ENCODE measurements around the gene CFAP410. TPM values are rescaled to one million over a fixed set of nuclear protein-coding genes. Genes with fewer than 3 reads are reported as not detected.

CFAP410 gene
- total RNA-seq, 6 donors from 2014 or later = 34.4 to 85.9 (median 48.4) TPM

- peaks cover 8 to 21% (median 13%) of the 10 kb centered on the region in 4 donors for H3K4me1 ChIP-seq
- H3K27me3 ChIP-seq = no peaks in the 10 kb centered on the region
- ATAC-seq (ENCODE audit: low FRiP score in 2 of 2) (no peak), DNase-seq (peak in 1 of 2 donors; percentile 60)
- WGBS, 2 donors = 91 to 96% methylated on average over 19 to 22 of the region's 24 CpGs
- TF ChIP-seq POLR2AphosphoS5 (IDR thresholded peaks at IDR 0.05) (no peak), EP300 (IDR thresholded peaks at IDR 0.05) (no peak), POLR2A (IDR thresholded peaks at IDR 0.05) (no peak), CTCF (IDR thresholded peaks at IDR 0.05) (no peak)
- no peaks in the 10 kb centered on the region for H3K9me3 ChIP-seq
- H3K4me3 ChIP-seq = no peak overlapping the region
- H3K27ac ChIP-seq = no peak overlapping the region
- H3K36me3 ChIP-seq = peaks cover 0 to 35% (median 17%) of the 10 kb centered on the region in 4 donors
These were observed 3.7 kb downstream of the CFAP410 start for GRCh38 chr21:44335266-44336059.

- no peak for ATAC-seq (ENCODE audit: low FRiP score in 2 of 2)
- TF ChIP-seq POLR2AphosphoS5 (IDR thresholded peaks at IDR 0.05) (no peak), POLR2A (IDR thresholded peaks at IDR 0.05) (no peak), CTCF (IDR thresholded peaks at IDR 0.05) (no peak), EP300 (IDR thresholded peaks at IDR 0.05) (no peak)
- peaks cover 0 to 14% (median 6%) of the 10 kb centered on the region in 4 donors for H3K4me1 ChIP-seq
- no peak overlapping the region for H3K4me3 ChIP-seq
- no peak overlapping the region for H3K27ac ChIP-seq
- WGBS, 2 donors = 88 to 96% methylated on average over 11 to 14 of the region's 26 CpGs
- no peaks in the 10 kb centered on the region for H3K9me3 ChIP-seq
- DNase-seq = peak in 1 of 2 donors; percentile 60
- H3K36me3 ChIP-seq = peaks cover 0 to 42% (median 17%) of the 10 kb centered on the region in 4 donors
- H3K27me3 ChIP-seq = no peaks in the 10 kb centered on the region
These were observed 4.7 kb downstream of the CFAP410 start for GRCh38 chr21:44334329-44335030.

- 91 to 92% methylated on average over 18 to 41 of the region's 45 CpGs for WGBS, 2 donors
- TF ChIP-seq EP300 (IDR thresholded peaks at IDR 0.05) (no peak), CTCF (IDR thresholded peaks at IDR 0.05) (no peak), POLR2AphosphoS5 (IDR thresholded peaks at IDR 0.05) (no peak), POLR2A (IDR thresholded peaks at IDR 0.05) (no peak)
- ATAC-seq (ENCODE audit: low FRiP score in 2 of 2) = no peak
- Histone ChIP-seq H3K36me3 (peaks cover 0 to 43% (median 17%) of the 10 kb centered on the region in 4 donors), H3K27ac (no peak overlapping the region), H3K4me1 (peaks cover 0 to 13% (median 6%) of the 10 kb centered on the region in 4 donors), H3K4me3 (no peak overlapping the region), H3K9me3 (no peaks in the 10 kb centered on the region), H3K27me3 (no peaks in the 10 kb centered on the region)
- DNase-seq = peak in 1 of 2 donors; percentile 85
These were observed 5.5 kb downstream of the CFAP410 start for GRCh38 chr21:44333509-44334328.

- DNase-seq (peak in 1 of 2 donors; percentile 80), ATAC-seq (ENCODE audit: low FRiP score in 2 of 2) (no peak)
- Histone ChIP-seq H3K4me3 (no peak overlapping the region), H3K9me3 (no peaks in the 10 kb centered on the region), H3K4me1 (peaks cover 0 to 7% (median 2%) of the 10 kb centered on the region in 4 donors), H3K27me3 (no peaks in the 10 kb centered on the region), H3K36me3 (peaks cover 0 to 43% (median 19%) of the 10 kb centered on the region in 4 donors), H3K27ac (no peak overlapping the region)
- 92 to 94% methylated on average over 9 to 22 of the region's 22 CpGs for WGBS, 2 donors
- TF ChIP-seq POLR2A (IDR thresholded peaks at IDR 0.05) (no peak), POLR2AphosphoS5 (IDR thresholded peaks at IDR 0.05) (no peak), CTCF (IDR thresholded peaks at IDR 0.05) (no peak), EP300 (IDR thresholded peaks at IDR 0.05) (no peak)
These were observed 6.2 kb downstream of the CFAP410 start for GRCh38 chr21:44332965-44333364.

All from upper lobe of left lung (tissue), 6 donors.